ENCODE data around the gene ACBD3. TPM values are rescaled to one million over a fixed set of nuclear protein-coding genes. Genes with fewer than 3 reads are reported as not detected.

ACBD3 gene
- total RNA-seq, 1 experiment from 2014 or later = 41.7 TPM

- POLR2A ChIA-PET = no interaction called here
- CTCF ChIA-PET = interaction anchor here (0.8 kb wide), 1 partner anchor 36 kb away, joined by 4 read pairs; no protein-coding TSS in a partner anchor
- DNase-seq = no peak
Observed at GRCh38 chr1:226100436-226101391, 85.8 kb downstream of the ACBD3 start.

GRCh38 chr1:226098870-226099835 is 87.4 kb downstream of the ACBD3 start:
- no peaks in the 10 kb centered on the region for H3K9me3 Mint-ChIP-seq (ENCODE audit: unreplicated experiment)
- H3K4me1 Mint-ChIP-seq (ENCODE audit: low read depth, unreplicated experiment) = peaks cover 12% of the 10 kb centered on the region
- CTCF ChIA-PET = interaction anchor here (0.5 to 1.4 kb wide), 2 partner anchors 34 to 36 kb away, joined by 3 read pairs; no protein-coding TSS in a partner anchor
- no peak for TF ChIP-seq CTCF (IDR thresholded peaks at IDR 0.05; ENCODE audit: insufficient read depth in 1 of 2, low read depth in 1 of 2, low read length in 1 of 2, severe bottlenecking in 1 of 2, unreplicated experiment in 1 of 2)
- H3K36me3 ChIP-seq (ENCODE audit: control insufficient read depth, insufficient read depth, low read length) = no peaks in the 10 kb centered on the region
- H3K27me3 Mint-ChIP-seq (ENCODE audit: insufficient read depth, unreplicated experiment) = no peaks in the 10 kb centered on the region
- peaks cover 8% of the 10 kb centered on the region; the same call in 1 of the 2 replicates for H3K4me1 ChIP-seq
- BruUV-seq (replicated peaks) = no TSS peak
- intact Hi-C loops (cut with micrococcal nuclease; ENCODE audit: unreplicated experiment) = no loop called here
- no peaks in the 10 kb centered on the region for H3K36me3 Mint-ChIP-seq (ENCODE audit: insufficient read depth, unreplicated experiment)
- DNase-seq = no peak
- H3K27ac Mint-ChIP-seq (ENCODE audit: unreplicated experiment) = no peak overlapping the region
- no peak overlapping the region for H3K4me3 Mint-ChIP-seq (ENCODE audit: unreplicated experiment)
- H3K4me3 ChIP-seq (ENCODE audit: low read depth, low read length) = no peak overlapping the region
- H3K9me3 ChIP-seq = no peaks in the 10 kb centered on the region
- no peaks in the 10 kb centered on the region for H3K27me3 ChIP-seq (replicated peaks; ENCODE audit: control insufficient read depth, insufficient read depth, low read length)
- POLR2A ChIA-PET = interaction anchor here (0.5 kb wide), 1 partner anchor 91 kb away, joined by 5 read pairs; no protein-coding TSS in a partner anchor

More at GRCh38 chr1:226100436-226101391, 85.8 kb downstream of the ACBD3 start:
- no peak for TF ChIP-seq CTCF (IDR thresholded peaks at IDR 0.05; ENCODE audit: insufficient read depth in 1 of 2, low read depth in 1 of 2, low read length in 1 of 2, severe bottlenecking in 1 of 2, unreplicated experiment in 1 of 2)
- no TSS peak for BruUV-seq (replicated peaks)
- no peaks in the 10 kb centered on the region for H3K27me3 ChIP-seq (replicated peaks; ENCODE audit: control insufficient read depth, insufficient read depth, low read length)
- Mint-ChIP-seq H3K27me3 (ENCODE audit: insufficient read depth, unreplicated experiment) (no peaks in the 10 kb centered on the region), H3K4me1 (ENCODE audit: low read depth, unreplicated experiment) (peaks cover 12% of the 10 kb centered on the region), H3K4me3 (ENCODE audit: unreplicated experiment) (peak overlapping the region; percentile 78), H3K36me3 (ENCODE audit: insufficient read depth, unreplicated experiment) (no peaks in the 10 kb centered on the region), H3K9me3 (ENCODE audit: unreplicated experiment) (no peaks in the 10 kb centered on the region), H3K27ac (ENCODE audit: unreplicated experiment) (no peak overlapping the region)
- H3K4me3 ChIP-seq (ENCODE audit: low read depth, low read length) = peak overlapping the region; percentile 31
- intact Hi-C loops (cut with micrococcal nuclease; ENCODE audit: unreplicated experiment) = no loop called here
- H3K9me3 ChIP-seq = no peaks in the 10 kb centered on the region
- no peaks in the 10 kb centered on the region for H3K36me3 ChIP-seq (ENCODE audit: control insufficient read depth, insufficient read depth, low read length)
- H3K4me1 ChIP-seq = peaks cover 8% of the 10 kb centered on the region; the same call in 1 of the 2 replicates

Data from Caco-2 (cell line).